CD4-positive, alpha-beta memory T cell (primary cell): ENCODE data around the gene RNF141. TPM values are rescaled to one million over a fixed set of nuclear protein-coding genes. Genes with fewer than 3 reads are reported as not detected.

Experiments used
- CTCF ChIA-PET: fragments of 350-600 bp; sonication (Branson Sonifier 250); formaldehyde crosslinking; loops from one replicate; lab custom pipeline; 2021; ENCODE audit warnings: inconsistent platforms; ENCODE audit not compliant: partially characterized antibody; lab: Charles Lee
- POLR2A ChIA-PET: fragments of 350-600 bp; sonication (Branson Sonifier 250); formaldehyde crosslinking; loops from one replicate; lab custom pipeline; 2021; ENCODE audit not compliant: partially characterized antibody; lab: Charles Lee
- DNase-seq, 5 donors: peaks; one replicate each; pipeline versions ENCODE4 v3.0.0 to v3.0.0-alpha.2; 2020 to 2022; ENCODE audit warnings: mixed read lengths in 1 of 5
- H3K27ac ChIP-seq: one replicate; pipeline ENCODE4 v1.7.0; 2013; ENCODE audit warnings: low read depth, low read length
- H3K27me3 ChIP-seq: 2 replicates; pipeline ENCODE4 v1.7.0; 2013; ENCODE audit warnings: mild to moderate bottlenecking, low read length, moderate library complexity; ENCODE audit not compliant: insufficient read depth
- H3K36me3 ChIP-seq: 2 replicates; pipeline ENCODE4 v1.7.0; 2013; ENCODE audit warnings: mild to moderate bottlenecking, low read length, moderate library complexity; ENCODE audit not compliant: insufficient read depth
- H3K4me1 ChIP-seq: 2 replicates; pipeline ENCODE4 v1.7.0; 2013; ENCODE audit warnings: mild to moderate bottlenecking, low read length, moderate library complexity; ENCODE audit not compliant: insufficient read depth
- H3K4me3 ChIP-seq, 2 donors: one replicate each; pipeline ENCODE4 v1.7.0; 2013; ENCODE audit warnings: low read length in 2 of 2, mild to moderate bottlenecking in 1 of 2
- H3K9me3 ChIP-seq, 2 donors: one replicate each; pipeline ENCODE4 v1.7.0; 2013; ENCODE audit warnings: low read length in 2 of 2, control low read depth in 1 of 2; ENCODE audit not compliant: control insufficient read depth in 1 of 2
- H3K27ac Mint-ChIP-seq, 7 donors: one replicate each; pipeline ENCODE4 v1.8.0; 2020 to 2021; ENCODE audit warnings: mixed read lengths in 7 of 7, mild to moderate bottlenecking in 6 of 7, inconsistent platforms in 3 of 7, moderate library complexity in 3 of 7
- H3K27me3 Mint-ChIP-seq, 2 donors: one replicate each; pipeline ENCODE4 v1.8.0; 2020 to 2021; ENCODE audit warnings: mixed read lengths in 2 of 2
- H3K36me3 Mint-ChIP-seq, 2 donors: one replicate each; pipeline ENCODE4 v1.8.0; 2020 to 2021; ENCODE audit warnings: mixed read lengths in 2 of 2, inconsistent platforms in 1 of 2, mild to moderate bottlenecking in 1 of 2
- H3K4me1 Mint-ChIP-seq, 4 donors: one replicate each; pipeline ENCODE4 v1.8.0; 2020 to 2021; ENCODE audit warnings: mixed read lengths in 4 of 4, mild to moderate bottlenecking in 1 of 4
- H3K4me3 Mint-ChIP-seq, 8 donors: one replicate each; pipeline ENCODE4 v1.8.0; 2020 to 2021; ENCODE audit warnings: mixed read lengths in 8 of 8, mild to moderate bottlenecking in 7 of 8, moderate library complexity in 6 of 8, inconsistent platforms in 3 of 8
- H3K9me3 Mint-ChIP-seq, 8 donors: one replicate each; pipeline ENCODE4 v1.8.0; 2020 to 2021; ENCODE audit warnings: mixed read lengths in 8 of 8, mild to moderate bottlenecking in 5 of 8, inconsistent platforms in 3 of 8, moderate library complexity in 1 of 8
- intact Hi-C: fragments of 100-400 bp; cut with micrococcal nuclease; formaldehyde crosslinking; loops from one replicate; pipeline ENCODE4 v1.15.1; 2023
- polyA plus RNA-seq, 2 donors: library from polyadenylated mRNA; unstranded; fragments of 300-500 nt; fragmentation: Illumina TruSeq; gene quantifications; one replicate each; pipeline ENCODE4 v1.2.3, GENCODE V29; 2021
- total RNA-seq, 2 experiments: library from RNA; stranded (reverse); gene quantifications; one replicate each; pipeline ENCODE4 v1.2.3, GENCODE V29; 2021

RNF141 gene
- total and polyA plus RNA-seq, 4 experiments from 2014 or later, result 15.6 to 24.8 (median 17.4) TPM

DNA sequence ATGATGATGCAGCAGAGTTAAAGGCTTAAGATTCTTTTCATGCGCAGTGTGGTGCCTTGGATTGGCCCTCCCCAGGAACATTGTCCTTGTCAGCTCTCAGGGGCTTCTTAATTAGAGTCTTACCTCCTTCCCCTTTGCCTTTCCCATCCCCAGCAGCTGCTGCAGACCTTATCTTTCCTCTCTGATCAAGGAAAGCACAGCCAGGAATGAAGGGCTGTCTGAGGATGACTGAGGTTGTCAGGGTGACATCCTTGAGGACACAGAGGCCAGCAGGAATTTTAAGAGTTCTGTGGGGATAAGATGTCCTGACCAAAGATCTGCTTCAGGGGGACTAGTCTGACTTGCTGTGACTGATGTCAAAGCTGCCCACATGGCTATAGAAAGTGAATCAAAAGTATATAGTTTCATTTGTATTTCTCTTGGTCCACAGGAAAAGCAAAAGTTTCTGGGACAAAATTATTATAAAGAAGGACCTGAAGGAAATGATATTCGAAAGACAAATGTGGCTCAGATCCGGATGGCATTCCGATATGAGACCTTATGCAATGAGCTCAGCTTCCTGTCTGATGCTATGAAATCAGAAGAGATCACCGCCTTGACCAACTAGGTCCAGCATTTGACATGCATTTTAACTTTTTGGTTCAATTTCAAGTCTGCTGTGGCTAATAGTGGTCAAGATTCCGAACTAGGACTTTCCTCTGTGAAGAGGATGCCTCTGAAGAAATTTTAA is 35.5 kb downstream of the RNF141 start:
- H3K4me3 ChIP-seq, result no peak overlapping the region
- no peaks in the 10 kb centered on the region for H3K9me3 Mint-ChIP-seq
- H3K9me3 ChIP-seq, result no peaks in the 10 kb centered on the region
- no peaks in the 10 kb centered on the region for H3K4me1 ChIP-seq
- no peaks in the 10 kb centered on the region for H3K27me3 ChIP-seq
- intact Hi-C loops, result no loop called here
- CTCF ChIA-PET, result interaction anchor here (1.0 to 5.2 kb wide), 4 partner anchors 18 to 97 kb away, joined by 3 to 20 read pairs (median 3); partner anchors contain the start of gene RNF141
- no peak overlapping the region for H3K4me3 Mint-ChIP-seq
- peak overlapping the region in 4 of 7 donors; percentile 12 to 78 (median 44) for H3K27ac Mint-ChIP-seq
- POLR2A ChIA-PET, result no interaction called here
- no peak overlapping the region for H3K27ac ChIP-seq
- peaks cover 37 to 62% of the 10 kb centered on the region in 2 donors for H3K36me3 Mint-ChIP-seq
- peaks cover 45% of the 10 kb centered on the region for H3K36me3 ChIP-seq
- H3K4me1 Mint-ChIP-seq, result peaks cover 0 to 2% (median under 1%) of the 10 kb centered on the region in 4 donors
- no peaks in the 10 kb centered on the region for H3K27me3 Mint-ChIP-seq
- DNase-seq, result no peak

DNA sequence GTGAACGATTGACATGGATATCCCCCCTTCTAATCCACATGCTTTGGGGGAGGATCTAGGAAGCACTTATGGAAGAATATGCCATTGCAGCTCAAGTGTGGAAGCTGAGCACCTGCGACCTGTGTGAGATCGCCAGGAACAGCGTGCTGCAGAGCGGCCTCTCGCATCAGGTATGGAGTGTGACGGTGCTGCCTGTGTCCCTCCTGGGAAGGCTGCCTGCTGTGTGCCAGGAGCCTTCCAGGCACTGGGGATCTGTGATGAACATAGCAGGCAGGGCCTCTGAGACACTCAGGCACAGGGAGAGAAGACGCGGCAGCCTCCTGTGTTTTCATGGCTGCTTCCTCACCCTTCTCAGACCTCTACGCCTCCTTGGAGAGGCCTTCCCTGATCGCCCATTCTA is 36.5 kb downstream of the RNF141 start:
- no peaks in the 10 kb centered on the region for H3K9me3 ChIP-seq
- peaks cover 54% of the 10 kb centered on the region for H3K36me3 ChIP-seq
- POLR2A ChIA-PET, result no interaction called here
- no peaks in the 10 kb centered on the region for H3K27me3 ChIP-seq
- no peak overlapping the region for H3K4me3 Mint-ChIP-seq
- peaks cover 0 to 3% (median under 1%) of the 10 kb centered on the region in 4 donors for H3K4me1 Mint-ChIP-seq
- DNase-seq, result no peak
- no peaks in the 10 kb centered on the region for H3K27me3 Mint-ChIP-seq
- no peak overlapping the region for H3K27ac ChIP-seq
- no peaks in the 10 kb centered on the region for H3K4me1 ChIP-seq
- intact Hi-C loops, result no loop called here
- CTCF ChIA-PET, result interaction anchor here (1.1 kb wide), 1 partner anchor 91 kb away, joined by 3 read pairs; no protein-coding TSS in a partner anchor
- no peaks in the 10 kb centered on the region for H3K9me3 Mint-ChIP-seq
- peaks cover 41 to 72% of the 10 kb centered on the region in 2 donors for H3K36me3 Mint-ChIP-seq
- peak overlapping the region in 2 of 7 donors; percentile 59 to 77 for H3K27ac Mint-ChIP-seq
- H3K4me3 ChIP-seq, result no peak overlapping the region

DNA sequence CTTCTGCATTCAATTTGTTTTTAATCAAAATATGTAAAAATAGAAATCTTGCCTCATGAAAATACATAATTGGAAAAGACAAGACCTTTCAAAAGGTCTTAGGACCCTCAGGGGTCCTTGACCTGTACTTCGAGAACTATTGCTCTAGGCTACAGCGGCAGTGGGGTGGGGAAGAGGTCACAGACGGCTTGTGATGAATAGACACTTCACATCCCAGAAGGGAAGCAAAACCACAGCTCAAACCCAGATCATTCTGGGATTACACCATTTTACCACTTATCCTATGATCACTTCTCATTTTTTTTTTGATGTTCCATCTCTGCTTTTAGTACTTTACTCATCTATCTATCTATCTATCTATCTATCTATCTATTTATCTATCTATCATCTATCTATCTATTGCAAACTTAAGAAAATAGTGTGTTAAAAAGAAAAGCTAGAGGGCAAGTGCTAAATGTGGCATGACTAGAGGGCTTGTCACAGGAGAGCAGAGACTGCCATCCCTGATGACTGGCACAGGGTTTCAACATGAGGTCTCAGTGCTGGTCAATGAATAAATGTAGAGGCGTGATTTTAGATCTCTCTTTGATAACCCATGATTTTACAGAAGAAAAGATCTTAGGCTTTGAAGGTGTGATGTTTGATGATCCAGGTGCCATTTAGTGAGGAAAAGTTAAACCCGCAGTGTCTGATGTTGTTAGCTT is 37.1 kb downstream of the RNF141 start:
- Mint-ChIP-seq H3K9me3 (no peaks in the 10 kb centered on the region), H3K36me3 (peaks cover 41 to 77% of the 10 kb centered on the region in 2 donors), H3K27ac (peak overlapping the region in 5 of 7 donors; percentile 8 to 77 (median 55)), H3K4me3 (no peak overlapping the region), H3K4me1 (peaks cover 0 to 3% (median under 1%) of the 10 kb centered on the region in 4 donors), H3K27me3 (no peaks in the 10 kb centered on the region)
- ChIA-PET POLR2A (no interaction called here), CTCF (interaction anchor here (1.1 kb wide), 2 partner anchors 91 to 97 kb away, joined by 3 read pairs; no protein-coding TSS in a partner anchor)
- Histone ChIP-seq H3K27ac (no peak overlapping the region), H3K9me3 (no peaks in the 10 kb centered on the region), H3K36me3 (peaks cover 57% of the 10 kb centered on the region), H3K27me3 (no peaks in the 10 kb centered on the region), H3K4me3 (no peak overlapping the region), H3K4me1 (no peaks in the 10 kb centered on the region)
- DNase-seq, result no peak
- intact Hi-C loops, result no loop called here

DNA sequence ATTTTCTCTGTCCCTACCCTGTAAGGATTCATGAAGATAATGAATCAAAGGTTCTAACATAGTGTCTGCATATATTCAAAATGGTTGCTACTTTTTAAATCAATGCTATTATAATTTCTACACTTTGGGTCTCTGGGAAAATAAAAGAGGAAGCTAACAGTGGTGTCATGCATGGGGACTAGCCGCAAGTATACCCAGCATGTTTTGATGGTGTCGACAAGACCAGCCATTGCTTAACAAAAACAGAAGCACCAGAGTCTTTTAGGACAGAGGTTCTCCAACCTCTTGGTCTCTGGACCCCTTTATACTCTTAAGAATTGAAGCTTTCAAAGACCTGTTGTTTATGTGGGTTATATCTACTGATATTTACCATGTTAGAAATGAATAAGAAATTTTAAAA is 37.8 kb downstream of the RNF141 start:
- H3K4me1 ChIP-seq, result no peaks in the 10 kb centered on the region
- peak overlapping the region in 2 of 7 donors; percentile 24 to 79 for H3K27ac Mint-ChIP-seq
- no peaks in the 10 kb centered on the region for H3K27me3 Mint-ChIP-seq
- H3K4me1 Mint-ChIP-seq, result peaks cover 0 to 3% (median under 1%) of the 10 kb centered on the region in 4 donors
- no peaks in the 10 kb centered on the region for H3K27me3 ChIP-seq
- no peak overlapping the region for H3K27ac ChIP-seq
- H3K4me3 ChIP-seq, result no peak overlapping the region
- intact Hi-C loops, result no loop called here
- DNase-seq, result no peak
- ChIA-PET CTCF (interaction anchor here (1.1 kb wide), 1 partner anchor 97 kb away, joined by 3 read pairs; no protein-coding TSS in a partner anchor), POLR2A (no interaction called here)
- H3K36me3 ChIP-seq, result peaks cover 64% of the 10 kb centered on the region
- no peaks in the 10 kb centered on the region for H3K9me3 ChIP-seq
- H3K9me3 Mint-ChIP-seq, result no peaks in the 10 kb centered on the region
- H3K36me3 Mint-ChIP-seq, result peaks cover 41 to 81% of the 10 kb centered on the region in 2 donors
- no peak overlapping the region for H3K4me3 Mint-ChIP-seq

DNA sequence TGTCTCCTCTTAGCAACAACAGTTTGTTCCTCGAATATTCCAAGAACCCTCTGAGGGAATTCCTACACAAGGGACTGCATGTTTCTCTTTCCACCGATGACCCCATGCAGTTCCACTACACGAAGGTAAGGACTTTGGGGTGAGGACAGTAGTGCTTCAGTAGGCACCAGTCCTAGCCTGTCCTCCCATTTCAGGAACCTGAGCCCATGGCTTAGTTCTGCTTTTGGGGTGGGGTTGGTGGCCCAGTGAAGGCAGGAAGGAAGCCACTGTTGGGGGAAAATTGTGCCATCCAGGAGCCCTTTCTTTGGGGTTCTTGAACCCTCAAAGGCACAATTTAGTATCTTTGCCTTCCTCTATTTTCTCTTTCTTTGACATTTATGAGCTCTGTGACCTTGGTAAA is 38.2 kb downstream of the RNF141 start:
- Histone ChIP-seq H3K4me3 (no peak overlapping the region), H3K36me3 (peaks cover 67% of the 10 kb centered on the region), H3K9me3 (no peaks in the 10 kb centered on the region), H3K4me1 (no peaks in the 10 kb centered on the region), H3K27me3 (no peaks in the 10 kb centered on the region), H3K27ac (no peak overlapping the region)
- ChIA-PET CTCF (interaction anchor here (1.1 to 1.5 kb wide), 2 partner anchors 89 to 96 kb away, joined by 3 to 4 read pairs; no protein-coding TSS in a partner anchor), POLR2A (no interaction called here)
- no peak for DNase-seq
- intact Hi-C loops, result no loop called here
- Mint-ChIP-seq H3K27me3 (no peaks in the 10 kb centered on the region), H3K4me3 (no peak overlapping the region), H3K36me3 (peaks cover 45 to 86% of the 10 kb centered on the region in 2 donors), H3K9me3 (no peaks in the 10 kb centered on the region), H3K4me1 (peaks cover 0 to 3% (median under 1%) of the 10 kb centered on the region in 4 donors), H3K27ac (peak overlapping the region in 4 of 7 donors; percentile 5 to 79 (median 32))

DNA sequence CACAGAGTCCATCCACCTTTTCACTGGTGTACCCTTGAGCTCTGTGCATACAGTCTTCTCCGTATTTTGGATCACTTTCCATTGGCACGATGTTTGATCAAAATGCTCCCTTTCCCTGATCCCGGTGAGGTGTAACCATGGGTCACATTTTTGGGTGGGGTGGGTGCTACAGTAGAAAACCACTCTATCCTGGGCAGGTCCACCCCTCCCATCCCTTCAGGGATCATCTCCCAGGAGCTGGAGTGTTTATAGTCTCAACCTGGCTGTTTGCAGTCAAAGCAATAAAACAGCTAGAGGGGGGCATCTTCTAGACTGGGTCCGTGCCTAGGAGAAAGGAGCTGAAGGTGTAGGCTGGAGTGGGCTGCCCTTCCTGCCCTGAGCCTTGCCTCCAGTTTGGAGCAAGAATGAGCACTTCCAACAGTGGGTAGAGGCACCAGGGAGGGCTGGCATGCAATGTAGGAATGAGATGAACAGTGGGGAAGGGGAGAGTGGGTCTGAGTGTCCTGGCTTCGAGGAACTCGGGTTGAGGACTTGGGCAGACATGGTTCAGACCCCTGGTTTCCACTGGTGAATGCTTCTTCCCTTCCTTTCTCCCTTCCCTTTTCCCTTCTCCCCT is 38.8 kb downstream of the RNF141 start:
- Histone ChIP-seq H3K4me3 (no peak overlapping the region), H3K27ac (no peak overlapping the region), H3K4me1 (no peaks in the 10 kb centered on the region), H3K27me3 (no peaks in the 10 kb centered on the region), H3K36me3 (peaks cover 73% of the 10 kb centered on the region), H3K9me3 (no peaks in the 10 kb centered on the region)
- Mint-ChIP-seq H3K27ac (peak overlapping the region in 4 of 7 donors; percentile 3 to 84 (median 46)), H3K4me3 (no peak overlapping the region), H3K27me3 (no peaks in the 10 kb centered on the region), H3K36me3 (peaks cover 49 to 90% of the 10 kb centered on the region in 2 donors), H3K4me1 (peaks cover 0 to 3% (median under 1%) of the 10 kb centered on the region in 4 donors), H3K9me3 (no peaks in the 10 kb centered on the region)
- DNase-seq, result no peak
- intact Hi-C loops, result no loop called here
- ChIA-PET POLR2A (no interaction called here), CTCF (interaction anchor here (1.0 to 1.5 kb wide), 3 partner anchors 16 to 89 kb away, joined by 3 to 4 read pairs (median 3); partner anchors contain the start of gene RNF141)
